Esophagus muscularis mucosa (tissue), 4 donors: ENCODE data around the gene MRPL55. TPM values are rescaled to one million over a fixed set of nuclear protein-coding genes. Genes with fewer than 3 reads are reported as not detected.

Experiments
- DNase-seq: peaks from one replicate; pipeline ENCODE4 v3.0.0-alpha.2; 2017; ENCODE audit errors: extremely low spot score
- H3K27ac ChIP-seq, 4 donors: fragments of 200-600 bp; sonication (generic); replicated peaks in 1 of 4; 1 replicate in 3 of 4; 2 replicates in 1 of 4; pipeline ENCODE4 v1.5.1; 2016 to 2019; ENCODE audit warnings: mild to moderate bottlenecking in 1 of 4
- H3K27me3 ChIP-seq, 4 donors: fragments of 200-600 bp; sonication (generic); one replicate each; pipeline versions ENCODE4 v1.5.1 to v1.6.0; 2016 to 2019
- H3K36me3 ChIP-seq, 4 donors: fragments of 200-600 bp; sonication (generic); one replicate each; pipeline ENCODE4 v1.5.1; 2016 to 2019
- H3K4me1 ChIP-seq, 4 donors: fragments of 200-600 bp; sonication (generic); one replicate each; pipeline ENCODE4 v1.5.1; 2016 to 2019
- H3K4me3 ChIP-seq, 4 donors: fragments of 200-600 bp; sonication (generic); 1 replicate in 2 of 4; 2 replicates in 2 of 4; pipeline ENCODE4 v1.5.1; 2016 to 2019; ENCODE audit warnings: mild to moderate bottlenecking in 4 of 4, moderate library complexity in 1 of 4
- H3K9me3 ChIP-seq, 4 donors: fragments of 200-600 bp; sonication (generic); 1 replicate in 3 of 4; 2 replicates in 1 of 4; pipeline ENCODE4 v1.5.1; 2016 to 2019
- EP300 ChIP-seq: sonication (generic); formaldehyde crosslinking; IDR thresholded peaks from one replicate; pipeline ENCODE4 v1.6.1; 2017; ENCODE audit warnings: antibody characterized with exemption
- POLR2A ChIP-seq: fragments of 450-650 bp; IDR thresholded peaks from one replicate; pipeline ENCODE4 v1.6.1; 2017; ENCODE audit warnings: antibody characterized with exemption, moderate library complexity, mild to moderate bottlenecking, low read depth
- POLR2AphosphoS5 ChIP-seq, 2 donors: sonication (generic); formaldehyde crosslinking; IDR thresholded peaks; one replicate each; pipeline ENCODE4 v1.6.1; 2017; ENCODE audit warnings: antibody characterized with exemption in 2 of 2
- WGBS: methylation state at CpG from one replicate; pipeline ENCODE4 v1.1.5; 2018; 5-methylcytosine and 5-hydroxymethylcytosine counted together
- intact Hi-C: fragments of 100-400 bp; cut with DNase I; formaldehyde crosslinking; loops from one replicate; pipeline ENCODE4 v1.15.1; 2023
- total RNA-seq, 4 donors: library from RNA; depleted of rRNA; stranded (reverse); fragments of >200 nt; gene quantifications; one replicate each; pipeline versions ENCODE4 v1.1.0 to v1.2.1, GENCODE V29; 2016
- TF ChIP-seq, protein P1 (sequence below), 3 experiments: fragments of 200-600 bp in 2 of 3; fragments of 450-650 bp in 1 of 3; sonication (generic) in 2 of 3; IDR thresholded peaks; one replicate each; pipeline ENCODE4 v1.5.1; 2017 to 2019; ENCODE audit warnings: antibody characterized with exemption in 3 of 3, mild to moderate bottlenecking in 2 of 3, moderate library complexity in 1 of 3

The MRPL55 gene
- total RNA-seq, 4 donors from 2014 or later: 52.3 to 64.9 (median 60.1) TPM

DNA sequence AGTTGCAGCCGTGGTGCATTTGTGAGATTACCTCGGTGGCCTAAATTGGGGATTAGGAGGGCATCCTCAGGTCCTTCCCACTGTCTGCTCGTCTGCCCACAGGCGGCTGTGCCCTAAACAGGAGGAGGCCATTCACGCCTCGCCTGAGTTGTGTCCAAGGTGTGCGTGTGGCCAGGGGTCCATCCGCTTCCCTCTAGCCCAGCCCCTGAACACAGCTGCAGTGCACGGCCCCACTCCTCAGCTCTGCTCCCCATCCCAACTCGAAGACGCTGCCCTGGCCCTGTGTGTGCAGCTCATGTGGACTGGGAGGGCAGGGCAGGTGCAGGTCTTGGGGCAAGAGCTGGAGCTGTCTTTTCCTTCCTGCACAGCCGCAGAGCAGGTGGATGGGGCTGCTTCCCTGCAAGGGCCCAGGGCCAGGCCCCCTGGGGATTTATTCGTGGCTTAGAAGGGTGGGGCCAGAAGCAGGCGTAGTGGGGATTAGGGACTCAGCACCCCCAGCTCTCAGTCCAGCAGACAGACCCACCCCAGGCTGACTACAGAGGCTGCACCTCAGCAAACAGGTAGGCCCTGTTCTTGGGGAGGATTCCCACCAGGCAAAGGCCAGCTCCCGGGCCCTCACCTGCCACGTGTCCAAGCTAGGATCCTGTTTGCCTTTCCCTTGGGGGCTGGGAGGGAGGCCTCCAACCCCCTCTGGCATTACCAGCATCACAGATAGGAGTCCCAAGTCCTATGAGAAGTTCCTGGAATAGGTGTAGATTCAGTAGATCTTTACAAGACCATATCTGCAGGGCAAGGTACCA is 35.3 kb upstream of the MRPL55 start:
- H3K27ac ChIP-seq: no peak overlapping the region
- H3K4me1 ChIP-seq: peaks cover 59 to 90% (median 82%) of the 10 kb centered on the region in 4 donors
- DNase-seq: no peak
- no peaks in the 10 kb centered on the region for H3K27me3 ChIP-seq
- WGBS: 83% methylated on average over 14 of the region's 16 CpGs
- TF ChIP-seq POLR2A (no peak), EP300 (no peak), POLR2AphosphoS5 (IDR thresholded peaks at IDR 0.05) (no peak)
- TF ChIP-seq, protein P1, sequence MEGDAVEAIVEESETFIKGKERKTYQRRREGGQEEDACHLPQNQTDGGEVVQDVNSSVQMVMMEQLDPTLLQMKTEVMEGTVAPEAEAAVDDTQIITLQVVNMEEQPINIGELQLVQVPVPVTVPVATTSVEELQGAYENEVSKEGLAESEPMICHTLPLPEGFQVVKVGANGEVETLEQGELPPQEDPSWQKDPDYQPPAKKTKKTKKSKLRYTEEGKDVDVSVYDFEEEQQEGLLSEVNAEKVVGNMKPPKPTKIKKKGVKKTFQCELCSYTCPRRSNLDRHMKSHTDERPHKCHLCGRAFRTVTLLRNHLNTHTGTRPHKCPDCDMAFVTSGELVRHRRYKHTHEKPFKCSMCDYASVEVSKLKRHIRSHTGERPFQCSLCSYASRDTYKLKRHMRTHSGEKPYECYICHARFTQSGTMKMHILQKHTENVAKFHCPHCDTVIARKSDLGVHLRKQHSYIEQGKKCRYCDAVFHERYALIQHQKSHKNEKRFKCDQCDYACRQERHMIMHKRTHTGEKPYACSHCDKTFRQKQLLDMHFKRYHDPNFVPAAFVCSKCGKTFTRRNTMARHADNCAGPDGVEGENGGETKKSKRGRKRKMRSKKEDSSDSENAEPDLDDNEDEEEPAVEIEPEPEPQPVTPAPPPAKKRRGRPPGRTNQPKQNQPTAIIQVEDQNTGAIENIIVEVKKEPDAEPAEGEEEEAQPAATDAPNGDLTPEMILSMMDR (IDR thresholded peaks at IDR 0.05): no peak
- H3K9me3 ChIP-seq: no peaks in the 10 kb centered on the region
- H3K4me3 ChIP-seq: no peak overlapping the region
- intact Hi-C loops: no loop called here
- H3K36me3 ChIP-seq: peaks cover 7 to 52% (median 46%) of the 10 kb centered on the region in 4 donors

DNA sequence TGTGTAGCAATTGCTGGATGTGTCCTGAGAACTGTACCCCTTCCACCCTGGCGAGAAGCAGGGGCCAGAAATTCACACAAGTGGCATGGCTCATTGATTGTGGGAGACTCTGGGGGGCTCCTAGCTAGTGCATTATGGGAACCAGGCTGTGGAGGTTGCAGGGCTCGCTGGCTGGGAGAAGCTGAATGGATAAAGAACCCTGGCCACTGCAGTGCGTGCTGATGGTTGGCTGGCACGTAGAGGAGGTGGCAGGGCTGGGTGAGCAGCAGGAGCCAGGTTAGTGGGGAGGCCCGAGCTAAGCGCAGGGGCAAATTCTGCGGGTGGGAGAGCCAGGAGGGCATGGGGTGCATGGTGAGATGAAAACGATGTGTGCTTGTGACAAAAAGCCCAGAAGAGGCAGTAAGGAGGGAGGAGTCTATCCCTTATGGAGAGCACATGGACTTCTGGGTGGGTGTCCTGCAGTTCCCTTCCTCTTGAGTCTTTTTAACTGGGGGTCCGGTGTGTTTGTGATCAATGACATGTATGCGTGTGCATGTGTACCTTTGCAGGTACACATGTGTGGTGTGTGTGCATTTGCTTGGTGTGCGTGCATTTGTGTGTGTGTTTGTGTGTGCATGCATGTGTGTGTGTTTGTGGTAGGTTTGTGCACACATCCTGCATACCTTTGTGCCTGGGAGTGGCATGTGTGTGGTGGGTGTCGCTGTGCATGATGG is 34.5 kb upstream of the MRPL55 start:
- WGBS: 85% methylated on average over 12 of the region's 12 CpGs
- peaks cover 7 to 46% (median 40%) of the 10 kb centered on the region in 4 donors for H3K36me3 ChIP-seq
- TF ChIP-seq POLR2A: no peak
- TF ChIP-seq, protein P1 (IDR thresholded peaks at IDR 0.05): no peak
- TF ChIP-seq EP300: no peak
- TF ChIP-seq POLR2AphosphoS5 (IDR thresholded peaks at IDR 0.05): no peak
- no peak overlapping the region for H3K4me3 ChIP-seq
- H3K27me3 ChIP-seq: no peaks in the 10 kb centered on the region
- H3K4me1 ChIP-seq: peaks cover 53 to 85% (median 80%) of the 10 kb centered on the region in 4 donors
- no peak for DNase-seq
- H3K9me3 ChIP-seq: no peaks in the 10 kb centered on the region
- no peak overlapping the region for H3K27ac ChIP-seq
- intact Hi-C loops: no loop called here

DNA sequence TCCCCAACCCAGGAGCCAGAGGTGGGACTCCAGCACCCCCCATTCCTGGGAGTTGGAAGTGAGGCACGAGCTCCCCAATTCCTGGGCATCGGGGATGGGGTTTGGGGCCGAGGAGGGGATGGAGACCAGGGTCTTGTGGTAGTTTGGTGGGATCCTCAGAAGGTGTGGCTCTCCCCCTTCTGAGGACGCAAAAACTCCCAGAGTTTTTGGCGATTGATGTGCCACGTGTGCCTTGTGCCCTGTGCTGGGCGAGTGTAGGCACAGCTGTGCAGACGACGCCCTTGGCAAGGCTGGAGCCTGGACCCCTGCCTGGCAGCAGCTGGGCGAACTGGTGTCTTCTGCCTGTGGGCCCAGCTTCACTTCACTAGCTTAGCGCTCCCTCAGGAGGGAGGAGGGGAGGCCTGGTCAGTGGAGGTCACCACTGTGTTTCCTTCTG is 33.6 kb upstream of the MRPL55 start:
- 62% methylated on average over 8 of the region's 11 CpGs for WGBS
- peak overlapping the region in 3 of 4 donors; percentile 98 to 99 (median 98) for H3K27ac ChIP-seq
- H3K4me1 ChIP-seq: peaks cover 46 to 76% (median 71%) of the 10 kb centered on the region in 4 donors
- no peaks in the 10 kb centered on the region for H3K9me3 ChIP-seq
- H3K27me3 ChIP-seq: no peaks in the 10 kb centered on the region
- H3K36me3 ChIP-seq: peaks cover 7 to 37% (median 32%) of the 10 kb centered on the region in 4 donors
- intact Hi-C loops: no loop called here
- H3K4me3 ChIP-seq: peak overlapping the region in 1 of 4 donors; percentile 96
- DNase-seq: no peak
- no peak for TF ChIP-seq POLR2A
- no peak for TF ChIP-seq POLR2AphosphoS5 (IDR thresholded peaks at IDR 0.05)

DNA sequence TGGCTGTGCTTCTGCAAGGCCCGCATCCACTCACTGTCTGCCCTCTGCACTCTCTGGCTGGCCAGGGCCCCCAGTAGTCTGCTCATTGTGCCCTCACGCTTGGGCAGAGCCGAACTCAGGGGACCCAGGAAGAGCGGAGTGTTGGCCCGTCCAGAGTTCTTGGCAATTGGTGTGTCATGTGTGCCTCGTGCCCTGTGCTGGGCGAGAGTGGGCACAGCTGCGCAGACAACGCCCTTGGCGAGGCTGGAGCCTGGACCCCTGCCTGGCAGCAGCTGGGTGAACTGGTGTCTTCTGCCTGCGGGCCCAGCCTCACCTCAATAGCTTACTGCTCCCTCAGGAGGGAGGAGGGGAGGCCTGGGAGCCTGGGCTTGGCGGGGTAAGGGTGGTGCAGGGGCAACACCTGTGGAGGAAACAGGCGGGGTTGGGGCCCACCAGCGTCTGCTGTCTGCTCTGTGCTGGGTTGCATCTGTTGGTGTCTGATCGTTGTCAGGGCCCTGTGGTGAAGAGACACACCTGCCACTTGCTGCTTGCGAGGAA is 33.1 kb upstream of the MRPL55 start:
- TF ChIP-seq POLR2AphosphoS5 (IDR thresholded peaks at IDR 0.05): no peak
- TF ChIP-seq, protein P1 (IDR thresholded peaks at IDR 0.05): no peak
- no peak for TF ChIP-seq POLR2A
- TF ChIP-seq EP300: no peak
- peaks cover 43 to 72% (median 68%) of the 10 kb centered on the region in 4 donors for H3K4me1 ChIP-seq
- H3K4me3 ChIP-seq: peak overlapping the region; percentile 81 to 96 (median 94)
- peaks cover 7 to 32% (median 27%) of the 10 kb centered on the region in 4 donors for H3K36me3 ChIP-seq
- H3K9me3 ChIP-seq: no peaks in the 10 kb centered on the region
- intact Hi-C loops: no loop called here
- H3K27me3 ChIP-seq: no peaks in the 10 kb centered on the region
- 79% methylated on average over 13 of the region's 16 CpGs for whole genome bisulfite sequencing
- no peak for DNase-seq
- H3K27ac ChIP-seq: peak overlapping the region; percentile 94 to 99 (median 98)
